OCI-LY3 (cell line): ENCODE measurements around the gene ETV6.

Experiments used
- CTCF ChIP-seq: fragments of 200-600, 300-600 bp; sonication (generic); IDR thresholded peaks from 2 replicates; pipeline ENCODE4 v1.5.1; 2014; ENCODE audit warnings: antibody characterized with exemption, low read length, low read depth
- EZH2phosphoT487 ChIP-seq: fragments of 200-600 bp; shearing (Covaris generic); IDR thresholded peaks from 2 replicates; pipeline ENCODE4 v1.6.1; 2018; ENCODE audit warnings: antibody characterized with exemption, mixed run types, low read depth

GRCh38 chr12:11862798-11863197 lies 213.3 kb downstream of the ETV6 start:
- TF ChIP-seq CTCF (no peak), EZH2phosphoT487 (no peak)
